Measurements from ENCODE around the gene SYK.
A peak's percentile ranks its signal among the peaks of the same experiment; 100 is the strongest.

Gene SYK

DNA sequence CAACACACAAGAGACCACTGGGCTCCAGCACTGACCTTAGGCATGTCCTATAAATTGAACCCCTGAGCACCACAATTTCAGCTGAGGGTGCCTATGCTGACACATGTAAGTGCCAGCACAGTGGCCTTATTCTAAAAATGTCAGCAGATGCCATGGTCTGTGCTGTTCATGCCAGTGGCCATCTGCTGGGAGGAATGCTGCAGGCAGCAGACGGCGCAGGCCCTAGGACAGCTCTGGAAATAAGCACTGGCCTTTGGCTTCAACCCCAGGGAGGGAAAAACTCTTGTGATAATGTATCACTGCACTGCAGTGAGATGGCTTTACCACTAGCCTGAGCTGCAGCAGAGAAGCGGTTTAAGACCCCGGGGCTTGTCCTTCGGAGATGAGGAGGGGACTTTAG, 98.5 kb downstream of the SYK start:
- peaks cover 6% of the 10 kb centered on the region for H3K4me1 ChIP-seq (ENCODE audit: control insufficient read depth, insufficient read depth, low read depth, low read length)
- DNase-seq: no peak
- peaks cover 15% of the 10 kb centered on the region for H3K9me3 ChIP-seq (ENCODE audit: control insufficient read depth, low read length)
- peaks cover 0 to 3% of the 10 kb centered on the region in 2 experiments for H3K27me3 ChIP-seq (ENCODE audit: control insufficient read depth in 1 of 2, insufficient read depth in 1 of 2, low read length in 2 of 2)
- no peak overlapping the region for H2BK12ac ChIP-seq (ENCODE audit: low read length in 2 of 2)
- no peak overlapping the region for H2BK5ac ChIP-seq (ENCODE audit: low read depth, low read length, poor library complexity, severe bottlenecking)
- H2BK120ac ChIP-seq (ENCODE audit: low read depth, low read length): no peak overlapping the region
- no peak overlapping the region for H2AFZ ChIP-seq (ENCODE audit: low read depth, low read length)
- no peak overlapping the region for H3K4me2 ChIP-seq (ENCODE audit: low read length, poor library complexity, severe bottlenecking)
- no peak overlapping the region for H2AK5ac ChIP-seq (ENCODE audit: low read length, severe bottlenecking)
- H3K36me3 ChIP-seq (ENCODE audit: control insufficient read depth in 1 of 2, insufficient read depth in 2 of 2, low read depth in 1 of 2, low read length in 2 of 2): peaks cover 0 to 17% of the 10 kb centered on the region in 2 experiments
- no peak overlapping the region for H3K18ac ChIP-seq (ENCODE audit: low read depth in 1 of 2, low read length in 2 of 2)
- no peak overlapping the region for H4K91ac ChIP-seq (ENCODE audit: low read length)
- no peak overlapping the region for H3K23ac ChIP-seq (ENCODE audit: low read length in 2 of 2)
- H2BK15ac ChIP-seq (ENCODE audit: low read depth, poor library complexity, severe bottlenecking): no peak overlapping the region
- H4K8ac ChIP-seq (ENCODE audit: low read length): no peak overlapping the region
- H3K4ac ChIP-seq (ENCODE audit: low read depth in 1 of 2, low read length in 2 of 2): no peak overlapping the region
- H3K14ac ChIP-seq (ENCODE audit: low read length in 2 of 2): no peak overlapping the region
- WGBS: 58% methylated on average over 5 of the region's 5 CpGs
- no peaks in the 10 kb centered on the region for H3K79me1 ChIP-seq (replicated peaks; ENCODE audit: low read length, poor library complexity, severe bottlenecking)
- H3K9ac ChIP-seq (ENCODE audit: low read length): no peak overlapping the region
- H3K4me3 ChIP-seq (ENCODE audit: insufficient read depth in 1 of 2, low read depth in 1 of 2, low read length in 2 of 2): no peak overlapping the region
- no peak overlapping the region for H3K27ac ChIP-seq (ENCODE audit: low read length, poor library complexity, severe bottlenecking)

DNA sequence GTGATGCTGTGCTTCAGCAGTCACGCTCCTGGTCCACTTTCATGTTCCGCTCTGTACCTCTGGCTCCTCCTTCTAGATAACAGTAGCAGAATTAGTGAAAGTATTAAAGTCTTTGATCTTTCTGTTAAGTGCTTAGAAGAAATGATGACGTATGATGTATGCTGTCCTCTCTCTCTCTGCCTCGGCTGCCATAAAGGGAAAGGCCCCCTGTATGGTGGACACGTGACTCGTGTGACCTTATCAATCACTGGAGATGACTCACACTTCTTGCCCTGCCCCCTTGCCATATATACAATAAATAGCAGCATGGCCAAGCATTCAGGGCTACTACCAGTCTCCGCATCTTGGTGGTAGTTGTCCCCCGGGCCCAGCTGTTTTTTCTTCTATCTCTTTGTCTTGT, 100.3 kb downstream of the SYK start:
- no peak overlapping the region for H3K4ac ChIP-seq (ENCODE audit: low read depth in 1 of 2, low read length in 2 of 2)
- H2BK5ac ChIP-seq (ENCODE audit: low read depth, low read length, poor library complexity, severe bottlenecking): no peak overlapping the region
- no peak overlapping the region for H4K8ac ChIP-seq (ENCODE audit: low read length)
- peaks cover 0 to 3% of the 10 kb centered on the region in 2 experiments for H3K27me3 ChIP-seq (ENCODE audit: control insufficient read depth in 1 of 2, insufficient read depth in 1 of 2, low read length in 2 of 2)
- no peak overlapping the region for H2BK12ac ChIP-seq (ENCODE audit: low read length in 2 of 2)
- H2AFZ ChIP-seq (ENCODE audit: low read depth, low read length): no peak overlapping the region
- peaks cover 8% of the 10 kb centered on the region for H3K4me1 ChIP-seq (ENCODE audit: control insufficient read depth, insufficient read depth, low read depth, low read length)
- H3K9me3 ChIP-seq (ENCODE audit: control insufficient read depth, low read length): peaks cover 15% of the 10 kb centered on the region
- no peak overlapping the region for H2AK5ac ChIP-seq (ENCODE audit: low read length, severe bottlenecking)
- H2BK120ac ChIP-seq (ENCODE audit: low read depth, low read length): no peak overlapping the region
- H3K23ac ChIP-seq (ENCODE audit: low read length in 2 of 2): no peak overlapping the region
- WGBS: 84% methylated on average over 7 of the region's 8 CpGs
- no peak overlapping the region for H3K14ac ChIP-seq (ENCODE audit: low read length in 2 of 2)
- peaks cover 0 to 12% of the 10 kb centered on the region in 2 experiments for H3K36me3 ChIP-seq (ENCODE audit: control insufficient read depth in 1 of 2, insufficient read depth in 2 of 2, low read depth in 1 of 2, low read length in 2 of 2)
- H3K79me1 ChIP-seq (replicated peaks; ENCODE audit: low read length, poor library complexity, severe bottlenecking): no peaks in the 10 kb centered on the region
- H3K27ac ChIP-seq (ENCODE audit: low read length, poor library complexity, severe bottlenecking): no peak overlapping the region
- H3K4me3 ChIP-seq (ENCODE audit: insufficient read depth in 1 of 2, low read depth in 1 of 2, low read length in 2 of 2): no peak overlapping the region
- H2BK15ac ChIP-seq (ENCODE audit: low read depth, poor library complexity, severe bottlenecking): no peak overlapping the region
- DNase-seq: no peak
- H3K4me2 ChIP-seq (ENCODE audit: low read length, poor library complexity, severe bottlenecking): no peak overlapping the region
- no peak overlapping the region for H3K18ac ChIP-seq (ENCODE audit: low read depth in 1 of 2, low read length in 2 of 2)
- H3K9ac ChIP-seq (ENCODE audit: low read length): no peak overlapping the region
- no peak overlapping the region for H4K91ac ChIP-seq (ENCODE audit: low read length)

DNA sequence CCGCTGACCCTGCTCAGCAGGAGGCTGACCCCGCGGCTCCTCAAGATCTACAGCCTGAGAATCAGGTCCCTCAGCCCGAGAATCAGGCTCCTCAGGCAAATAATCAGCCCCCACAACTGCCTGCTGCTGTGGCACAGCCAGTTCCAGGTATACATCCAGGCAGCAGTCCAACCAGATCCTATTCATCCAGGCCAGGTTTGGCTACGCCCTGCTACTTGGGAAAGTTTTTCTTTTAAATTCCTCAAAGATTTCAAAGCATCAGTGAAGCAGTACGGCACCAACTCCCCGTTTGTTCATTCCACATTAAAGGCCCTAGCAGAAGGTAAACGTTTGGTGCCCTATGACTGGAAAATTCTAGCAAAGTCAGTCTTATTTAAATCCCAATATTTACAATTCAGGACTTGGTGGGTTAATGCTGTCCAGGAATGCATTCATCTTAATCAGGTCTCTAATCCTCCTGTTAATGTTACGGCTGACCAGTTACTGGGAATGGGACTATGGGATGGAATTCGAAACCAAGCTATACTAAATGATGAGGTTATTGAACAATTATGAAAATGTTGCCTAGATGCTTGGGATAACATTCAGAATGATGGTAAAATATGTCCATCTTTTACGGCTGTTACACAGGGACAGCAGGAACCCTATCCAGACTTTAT, 102.3 kb downstream of the SYK start:
- H2BK15ac ChIP-seq (ENCODE audit: low read depth, poor library complexity, severe bottlenecking): no peak overlapping the region
- peaks cover 0 to 12% of the 10 kb centered on the region in 2 experiments for H3K36me3 ChIP-seq (ENCODE audit: control insufficient read depth in 1 of 2, insufficient read depth in 2 of 2, low read depth in 1 of 2, low read length in 2 of 2)
- no peak overlapping the region for H2AFZ ChIP-seq (ENCODE audit: low read depth, low read length)
- no peak overlapping the region for H2BK12ac ChIP-seq (ENCODE audit: low read length in 2 of 2)
- H3K18ac ChIP-seq (ENCODE audit: low read depth in 1 of 2, low read length in 2 of 2): no peak overlapping the region
- 87% methylated on average over 10 of the region's 11 CpGs for WGBS
- no peak overlapping the region for H2BK5ac ChIP-seq (ENCODE audit: low read depth, low read length, poor library complexity, severe bottlenecking)
- H2AK5ac ChIP-seq (ENCODE audit: low read length, severe bottlenecking): no peak overlapping the region
- no peaks in the 10 kb centered on the region for H3K27me3 ChIP-seq (ENCODE audit: control insufficient read depth in 1 of 2, insufficient read depth in 1 of 2, low read length in 2 of 2)
- H3K14ac ChIP-seq (ENCODE audit: low read length in 2 of 2): no peak overlapping the region
- H2BK120ac ChIP-seq (ENCODE audit: low read depth, low read length): no peak overlapping the region
- DNase-seq: no peak
- H4K8ac ChIP-seq (ENCODE audit: low read length): no peak overlapping the region
- no peak overlapping the region for H3K9ac ChIP-seq (ENCODE audit: low read length)
- H3K4me1 ChIP-seq (ENCODE audit: control insufficient read depth, insufficient read depth, low read depth, low read length): peaks cover 8% of the 10 kb centered on the region
- H3K27ac ChIP-seq (ENCODE audit: low read length, poor library complexity, severe bottlenecking): peak overlapping the region; percentile 46
- peaks cover 15% of the 10 kb centered on the region for H3K9me3 ChIP-seq (ENCODE audit: control insufficient read depth, low read length)
- no peak overlapping the region for H3K23ac ChIP-seq (ENCODE audit: low read length in 2 of 2)
- no peak overlapping the region for H3K4me3 ChIP-seq (ENCODE audit: insufficient read depth in 1 of 2, low read depth in 1 of 2, low read length in 2 of 2)
- no peak overlapping the region for H4K91ac ChIP-seq (ENCODE audit: low read length)
- no peaks in the 10 kb centered on the region for H3K79me1 ChIP-seq (replicated peaks; ENCODE audit: low read length, poor library complexity, severe bottlenecking)
- no peak overlapping the region for H3K4me2 ChIP-seq (ENCODE audit: low read length, poor library complexity, severe bottlenecking)
- no peak overlapping the region for H3K4ac ChIP-seq (ENCODE audit: low read depth in 1 of 2, low read length in 2 of 2)

DNA sequence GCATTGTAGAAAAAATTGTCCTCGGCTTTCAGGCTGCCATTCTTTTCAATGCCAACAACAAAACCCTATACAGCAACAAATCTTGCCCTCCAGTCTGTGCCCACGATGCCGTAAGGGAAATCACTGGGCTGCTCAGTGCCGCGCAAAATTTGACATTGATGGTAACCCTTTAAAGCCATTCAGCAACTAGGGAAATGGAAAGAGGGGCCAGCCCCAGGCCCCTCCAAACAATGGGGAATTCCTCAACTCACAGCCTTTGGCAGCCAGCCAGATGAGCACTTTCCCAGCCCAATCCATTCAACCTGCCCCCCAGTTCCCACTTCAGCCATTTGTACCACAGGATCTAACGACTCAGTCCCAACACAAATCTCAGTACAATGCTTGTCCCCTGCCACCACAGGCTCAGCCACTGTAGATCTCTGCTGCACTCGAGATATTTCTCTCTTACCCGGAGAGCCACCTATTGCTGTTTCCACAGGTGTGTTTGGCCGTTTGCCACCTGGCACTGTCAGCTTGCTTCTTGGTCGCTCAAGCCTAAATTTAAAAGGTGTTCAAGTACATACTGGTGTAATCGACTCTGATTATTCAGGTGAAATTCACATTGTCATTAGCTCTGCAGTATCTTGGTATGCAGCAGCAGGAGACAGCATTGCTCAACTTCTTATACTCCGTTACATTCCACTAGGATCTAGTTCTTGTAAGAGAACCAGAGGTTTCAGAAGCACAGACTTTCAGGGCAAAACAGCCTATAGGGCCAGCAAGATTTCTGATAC, 103.3 kb downstream of the SYK start:
- Histone ChIP-seq H3K4me1 (ENCODE audit: control insufficient read depth, insufficient read depth, low read depth, low read length) (peaks cover 9% of the 10 kb centered on the region), H3K9ac (ENCODE audit: low read length) (no peak overlapping the region), H3K14ac (ENCODE audit: low read length in 2 of 2) (no peak overlapping the region), H4K8ac (ENCODE audit: low read length) (no peak overlapping the region), H2BK120ac (ENCODE audit: low read depth, low read length) (no peak overlapping the region), H3K36me3 (ENCODE audit: control insufficient read depth in 1 of 2, insufficient read depth in 2 of 2, low read depth in 1 of 2, low read length in 2 of 2) (peaks cover 0 to 8% of the 10 kb centered on the region in 2 experiments), H2BK5ac (ENCODE audit: low read depth, low read length, poor library complexity, severe bottlenecking) (no peak overlapping the region), H3K4me2 (ENCODE audit: low read length, poor library complexity, severe bottlenecking) (no peak overlapping the region), H3K4ac (ENCODE audit: low read depth in 1 of 2, low read length in 2 of 2) (no peak overlapping the region), H4K91ac (ENCODE audit: low read length) (no peak overlapping the region), H3K79me1 (replicated peaks; ENCODE audit: low read length, poor library complexity, severe bottlenecking) (no peaks in the 10 kb centered on the region), H3K9me3 (ENCODE audit: control insufficient read depth, low read length) (peaks cover 15% of the 10 kb centered on the region), H2BK15ac (ENCODE audit: low read depth, poor library complexity, severe bottlenecking) (no peak overlapping the region), H2AK5ac (ENCODE audit: low read length, severe bottlenecking) (peak overlapping the region; percentile 22), H3K27ac (ENCODE audit: low read length, poor library complexity, severe bottlenecking) (peak overlapping the region; percentile 46), H3K23ac (ENCODE audit: low read length in 2 of 2) (no peak overlapping the region), H2AFZ (ENCODE audit: low read depth, low read length) (no peak overlapping the region), H3K27me3 (ENCODE audit: control insufficient read depth in 1 of 2, insufficient read depth in 1 of 2, low read length in 2 of 2) (no peaks in the 10 kb centered on the region), H2BK12ac (ENCODE audit: low read length in 2 of 2) (no peak overlapping the region), H3K18ac (ENCODE audit: low read depth in 1 of 2, low read length in 2 of 2) (no peak overlapping the region), H3K4me3 (ENCODE audit: insufficient read depth in 1 of 2, low read depth in 1 of 2, low read length in 2 of 2) (no peak overlapping the region)
- no peak for DNase-seq
- 87% methylated on average over 12 of the region's 12 CpGs for WGBS

Data from mesenchymal stem cell (in vitro differentiated cells and primary cell).